ENCODE data around the gene DSCAM.

DSCAM gene

GRCh38 chr21:40385883-40386282 lies 461.1 kb downstream of the DSCAM start:
- no peak for DNase-seq

GRCh38 chr21:40383951-40384350 lies 463.0 kb downstream of the DSCAM start:
- in situ Hi-C loops (cut with MboI; ENCODE audit: low pct_unique_long_range_greater_than_20kb, low sequenced_read_pairs): no loop called here
- DNase-seq: no peak

More at GRCh38 chr21:40385883-40386282, 461.1 kb downstream of the DSCAM start:
- in situ Hi-C loops (cut with MboI; ENCODE audit: low pct_unique_long_range_greater_than_20kb, low sequenced_read_pairs): no loop called here

GRCh38 chr21:40381111-40381510 lies 465.8 kb downstream of the DSCAM start:
- in situ Hi-C loops (cut with MboI; ENCODE audit: low pct_unique_long_range_greater_than_20kb, low sequenced_read_pairs): no loop called here
- DNase-seq: no peak

- DNase-seq: no peak
- in situ Hi-C loops (cut with MboI; ENCODE audit: low pct_unique_long_range_greater_than_20kb, low sequenced_read_pairs): no loop called here
Measured at GRCh38 chr21:40379881-40380810, 466.8 kb downstream of the DSCAM start.

GRCh38 chr21:40377135-40377534 lies 469.8 kb downstream of the DSCAM start:
- in situ Hi-C loops (cut with MboI; ENCODE audit: low pct_unique_long_range_greater_than_20kb, low sequenced_read_pairs): no loop called here
- DNase-seq: no peak

- in situ Hi-C loops (cut with MboI; ENCODE audit: low pct_unique_long_range_greater_than_20kb, low sequenced_read_pairs): no loop called here
Measured at GRCh38 chr21:40373761-40374160, 473.2 kb downstream of the DSCAM start.

GRCh38 chr21:40372506-40372905 lies 474.5 kb downstream of the DSCAM start:
- DNase-seq: no peak
- in situ Hi-C loops (cut with MboI; ENCODE audit: low pct_unique_long_range_greater_than_20kb, low sequenced_read_pairs): no loop called here

More at GRCh38 chr21:40373761-40374160, 473.2 kb downstream of the DSCAM start:
- DNase-seq: no peak

- in situ Hi-C loops (cut with MboI; ENCODE audit: low pct_unique_long_range_greater_than_20kb, low sequenced_read_pairs): no loop called here
- no peak for DNase-seq
Measured at GRCh38 chr21:40371329-40371728, 475.6 kb downstream of the DSCAM start.

GRCh38 chr21:40356644-40357043 lies 490.3 kb downstream of the DSCAM start:
- no peak for DNase-seq
- in situ Hi-C loops (cut with MboI; ENCODE audit: low pct_unique_long_range_greater_than_20kb, low sequenced_read_pairs): no loop called here

- no peak for DNase-seq
- in situ Hi-C loops (cut with MboI; ENCODE audit: low pct_unique_long_range_greater_than_20kb, low sequenced_read_pairs): no loop called here
Measured at GRCh38 chr21:40355076-40355475, 491.9 kb downstream of the DSCAM start.

GRCh38 chr21:40351006-40351405 lies 496.0 kb downstream of the DSCAM start:
- DNase-seq: no peak
- in situ Hi-C loops (cut with MboI; ENCODE audit: low pct_unique_long_range_greater_than_20kb, low sequenced_read_pairs): no loop called here

- in situ Hi-C loops (cut with MboI; ENCODE audit: low pct_unique_long_range_greater_than_20kb, low sequenced_read_pairs): no loop called here
Measured at GRCh38 chr21:40349591-40349990, 497.4 kb downstream of the DSCAM start.

GRCh38 chr21:40345711-40346321 lies 501.1 kb downstream of the DSCAM start:
- in situ Hi-C loops (cut with MboI; ENCODE audit: low pct_unique_long_range_greater_than_20kb, low sequenced_read_pairs): no loop called here
- no peak for DNase-seq

More at GRCh38 chr21:40349591-40349990, 497.4 kb downstream of the DSCAM start:
- no peak for DNase-seq

GRCh38 chr21:40340357-40340756 lies 506.6 kb downstream of the DSCAM start:
- in situ Hi-C loops (cut with MboI; ENCODE audit: low pct_unique_long_range_greater_than_20kb, low sequenced_read_pairs): no loop called here
- DNase-seq: no peak

GRCh38 chr21:40339050-40339449 lies 507.9 kb downstream of the DSCAM start:
- in situ Hi-C loops (cut with MboI; ENCODE audit: low pct_unique_long_range_greater_than_20kb, low sequenced_read_pairs): no loop called here
- DNase-seq: no peak

- in situ Hi-C loops (cut with MboI; ENCODE audit: low pct_unique_long_range_greater_than_20kb, low sequenced_read_pairs): no loop called here
- no peak for DNase-seq
Measured at GRCh38 chr21:40337981-40338380, 509.0 kb downstream of the DSCAM start.

GRCh38 chr21:40335704-40336103 lies 511.3 kb downstream of the DSCAM start:
- DNase-seq: no peak
- in situ Hi-C loops (cut with MboI; ENCODE audit: low pct_unique_long_range_greater_than_20kb, low sequenced_read_pairs): no loop called here

GRCh38 chr21:40334159-40334558 lies 512.8 kb downstream of the DSCAM start:
- in situ Hi-C loops (cut with MboI; ENCODE audit: low pct_unique_long_range_greater_than_20kb, low sequenced_read_pairs): no loop called here
- DNase-seq: no peak

GRCh38 chr21:40333731-40334130 lies 513.2 kb downstream of the DSCAM start:
- no peak for DNase-seq
- in situ Hi-C loops (cut with MboI; ENCODE audit: low pct_unique_long_range_greater_than_20kb, low sequenced_read_pairs): no loop called here

- no peak for DNase-seq
- in situ Hi-C loops (cut with MboI; ENCODE audit: low pct_unique_long_range_greater_than_20kb, low sequenced_read_pairs): no loop called here
Measured at GRCh38 chr21:40331804-40332203, 515.2 kb downstream of the DSCAM start.
